Cardiac muscle cell (in vitro differentiated cells and primary cell): ENCODE data around the gene CCSER2. TPM values are rescaled to one million over a fixed set of nuclear protein-coding genes. Genes with fewer than 3 reads are reported as not detected.
"Not testable (repeated sequence)": the region's sequence is repeated elsewhere in the genome, so short reads cannot be mapped to it uniquely, and the experiment has no call there.

Experiments used
- DNase-seq, 2 donors: peaks; one replicate each; pipeline versions ENCODE4 v3.0.0 to v3.0.0-alpha.2; 2010 to 2017; ENCODE audit warnings: low read depth in 1 of 2, low spot score in 1 of 2
- H3K27ac ChIP-seq: fragments of 200-600 bp; sonication (generic); 2 replicates; pipeline ENCODE4 v1.5.1; 2016
- H3K27me3 ChIP-seq: fragments of 200-600 bp; sonication (generic); 2 replicates; pipeline ENCODE4 v1.6.0; 2016; ENCODE audit warnings: control low read depth
- H3K36me3 ChIP-seq: fragments of 200-600 bp; sonication (generic); 2 replicates; pipeline ENCODE4 v1.5.1; 2016; ENCODE audit warnings: control low read depth
- H3K4me1 ChIP-seq: fragments of 200-600 bp; sonication (generic); 2 replicates; pipeline ENCODE4 v1.8.1; 2017; ENCODE audit warnings: low read depth, mild to moderate bottlenecking, mixed run types
- H3K4me3 ChIP-seq: fragments of 200-600 bp; sonication (generic); 2 replicates; pipeline ENCODE4 v1.5.1; 2016; ENCODE audit warnings: mild to moderate bottlenecking
- H3K9me3 ChIP-seq: fragments of 200-600 bp; sonication (generic); 2 replicates; pipeline ENCODE4 v1.5.1; 2017; ENCODE audit warnings: low read depth, mild to moderate bottlenecking, control low read depth
- polyA plus RNA-seq: library from polyadenylated mRNA; unstranded; fragments of >200 nt; fragmentation: Nextera tagmentation; extraction: Ambion mirVana; gene quantifications from 2 replicates; pipeline ENCODE4 v1.2.1, GENCODE V29; 2016
- total RNA-seq: library from RNA; depleted of rRNA; stranded (reverse); fragments of >200 nt; gene quantifications from 2 replicates; pipeline ENCODE4 v1.2.3, GENCODE V29; 2016
- TF ChIP-seq, protein P1 (sequence below): IDR thresholded peaks from 2 replicates; pipeline ENCODE4 v1.5.1; 2012; ENCODE audit warnings: low read depth, mild to moderate bottlenecking, low read length

The CCSER2 gene, protein sequence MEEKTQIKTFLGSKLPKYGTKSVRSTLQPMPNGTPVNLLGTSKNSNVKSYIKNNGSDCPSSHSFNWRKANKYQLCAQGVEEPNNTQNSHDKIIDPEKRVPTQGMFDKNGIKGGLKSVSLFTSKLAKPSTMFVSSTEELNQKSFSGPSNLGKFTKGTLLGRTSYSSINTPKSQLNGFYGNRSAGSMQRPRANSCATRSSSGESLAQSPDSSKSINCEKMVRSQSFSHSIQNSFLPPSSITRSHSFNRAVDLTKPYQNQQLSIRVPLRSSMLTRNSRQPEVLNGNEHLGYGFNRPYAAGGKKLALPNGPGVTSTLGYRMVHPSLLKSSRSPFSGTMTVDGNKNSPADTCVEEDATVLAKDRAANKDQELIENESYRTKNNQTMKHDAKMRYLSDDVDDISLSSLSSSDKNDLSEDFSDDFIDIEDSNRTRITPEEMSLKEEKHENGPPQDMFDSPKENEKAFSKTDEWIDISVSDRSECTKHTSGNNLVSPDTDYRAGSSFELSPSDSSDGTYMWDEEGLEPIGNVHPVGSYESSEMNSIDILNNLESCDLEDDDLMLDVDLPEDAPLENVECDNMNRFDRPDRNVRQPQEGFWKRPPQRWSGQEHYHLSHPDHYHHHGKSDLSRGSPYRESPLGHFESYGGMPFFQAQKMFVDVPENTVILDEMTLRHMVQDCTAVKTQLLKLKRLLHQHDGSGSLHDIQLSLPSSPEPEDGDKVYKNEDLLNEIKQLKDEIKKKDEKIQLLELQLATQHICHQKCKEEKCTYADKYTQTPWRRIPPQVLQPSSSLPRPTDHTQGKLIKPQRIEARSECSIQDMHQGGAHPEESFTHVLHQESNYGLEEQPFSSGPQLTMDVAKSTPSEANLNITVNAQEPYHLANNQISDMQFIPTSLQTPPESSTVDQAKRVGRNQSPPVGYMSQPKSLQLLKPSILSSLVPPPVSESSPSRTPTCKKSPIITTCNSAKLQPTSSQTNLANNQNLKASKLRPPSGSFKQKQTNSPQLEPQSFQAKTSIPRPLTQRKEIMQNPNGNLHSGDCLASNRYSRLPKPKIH
- total RNA-seq (17.7 and 22.5 TPM in 2 replicates), polyA plus RNA-seq (32.9 and 34.7 TPM in 2 replicates)

GRCh38 chr10:84328418-84329195, at the start of gene CCSER2:
CCSER2 (plus strand) TSS chr10:84328589; CDS start chr10:84371053, 42,464 bp downstream.
- H3K27me3 ChIP-seq, result no peaks in the 10 kb centered on the region
- peak within 1 kb of the TSS; percentile 80 for H3K4me3 ChIP-seq
- H3K27ac ChIP-seq, result peak within 1 kb of the TSS; percentile 94
- no peaks in the 10 kb centered on the region for H3K9me3 ChIP-seq
- TF ChIP-seq, protein P1, sequence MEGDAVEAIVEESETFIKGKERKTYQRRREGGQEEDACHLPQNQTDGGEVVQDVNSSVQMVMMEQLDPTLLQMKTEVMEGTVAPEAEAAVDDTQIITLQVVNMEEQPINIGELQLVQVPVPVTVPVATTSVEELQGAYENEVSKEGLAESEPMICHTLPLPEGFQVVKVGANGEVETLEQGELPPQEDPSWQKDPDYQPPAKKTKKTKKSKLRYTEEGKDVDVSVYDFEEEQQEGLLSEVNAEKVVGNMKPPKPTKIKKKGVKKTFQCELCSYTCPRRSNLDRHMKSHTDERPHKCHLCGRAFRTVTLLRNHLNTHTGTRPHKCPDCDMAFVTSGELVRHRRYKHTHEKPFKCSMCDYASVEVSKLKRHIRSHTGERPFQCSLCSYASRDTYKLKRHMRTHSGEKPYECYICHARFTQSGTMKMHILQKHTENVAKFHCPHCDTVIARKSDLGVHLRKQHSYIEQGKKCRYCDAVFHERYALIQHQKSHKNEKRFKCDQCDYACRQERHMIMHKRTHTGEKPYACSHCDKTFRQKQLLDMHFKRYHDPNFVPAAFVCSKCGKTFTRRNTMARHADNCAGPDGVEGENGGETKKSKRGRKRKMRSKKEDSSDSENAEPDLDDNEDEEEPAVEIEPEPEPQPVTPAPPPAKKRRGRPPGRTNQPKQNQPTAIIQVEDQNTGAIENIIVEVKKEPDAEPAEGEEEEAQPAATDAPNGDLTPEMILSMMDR, result no peak
- peak; percentile 97 to 98 for DNase-seq
- peaks cover 9% of the 10 kb centered on the region for H3K4me1 ChIP-seq
- H3K36me3 ChIP-seq, result no peaks in the 10 kb centered on the region

DNA sequence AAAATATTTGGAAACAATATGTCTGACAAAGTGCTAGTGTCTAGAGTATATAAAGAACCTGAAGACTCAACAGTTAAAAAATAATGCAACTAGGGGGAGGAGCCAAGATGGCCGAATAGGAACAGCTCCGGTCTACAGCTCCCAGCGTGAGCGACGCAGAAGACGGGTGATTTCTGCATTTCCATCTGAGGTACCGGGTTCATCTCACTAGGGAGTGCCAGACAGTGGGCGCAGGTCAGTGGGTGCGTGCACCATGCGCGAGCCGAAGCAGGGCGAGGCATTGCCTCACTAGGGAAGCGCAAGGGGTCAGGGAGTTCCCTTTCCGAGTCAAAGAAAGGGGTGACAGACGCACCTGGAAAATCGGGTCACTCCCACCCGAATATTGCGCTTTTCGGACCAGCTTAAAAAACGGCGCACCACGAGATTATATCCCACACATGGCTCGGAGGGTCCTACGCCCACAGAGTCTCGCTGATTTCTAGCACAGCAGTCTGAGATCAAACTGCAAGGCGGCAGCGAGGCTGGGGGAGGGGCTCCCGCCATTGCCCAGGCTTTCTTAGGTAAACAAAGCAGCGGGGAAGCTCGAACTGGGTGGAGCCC, 48.4 kb upstream of the CCSER2 start:
- DNase-seq, H3K36me3 ChIP-seq, H3K27ac ChIP-seq, H3K9me3 ChIP-seq, H3K27me3 ChIP-seq, H3K4me1 ChIP-seq: not testable (repeated sequence)
- peak overlapping the region; percentile 13 for H3K4me3 ChIP-seq

GRCh38 chr10:84286695-84287094, 41.7 kb upstream of the CCSER2 start:
- TF ChIP-seq, protein P1, result no peak
- Histone ChIP-seq H3K4me1 (no peaks in the 10 kb centered on the region), H3K36me3 (no peaks in the 10 kb centered on the region), H3K4me3 (no peak overlapping the region), H3K9me3 (no peaks in the 10 kb centered on the region), H3K27me3 (no peaks in the 10 kb centered on the region), H3K27ac (no peak overlapping the region)
- no peak for DNase-seq

DNA sequence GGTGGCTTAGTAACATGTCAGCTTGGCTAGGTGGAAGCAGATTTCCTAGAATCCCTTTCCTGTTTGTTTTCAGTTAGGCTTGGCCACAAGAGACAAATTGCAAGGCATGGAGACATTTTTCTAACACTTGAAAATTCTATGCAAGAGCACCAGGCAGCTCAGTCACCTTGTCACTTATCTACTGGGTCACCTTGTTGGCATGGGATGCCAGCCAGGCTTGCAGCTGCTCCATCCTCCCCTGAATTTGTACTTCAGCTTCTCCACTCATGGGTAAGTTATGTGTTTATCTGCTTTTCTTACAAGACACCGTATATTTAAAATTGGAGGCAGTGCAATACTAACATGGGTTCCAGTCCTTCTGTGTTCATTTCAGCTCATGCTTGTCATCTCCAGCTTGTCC, 40.2 kb upstream of the CCSER2 start:
- H3K9me3 ChIP-seq, result no peaks in the 10 kb centered on the region
- H3K27me3 ChIP-seq, result no peaks in the 10 kb centered on the region
- no peak overlapping the region for H3K27ac ChIP-seq
- TF ChIP-seq, protein P1, result no peak
- no peaks in the 10 kb centered on the region for H3K4me1 ChIP-seq
- no peak overlapping the region for H3K4me3 ChIP-seq
- no peak for DNase-seq
- no peaks in the 10 kb centered on the region for H3K36me3 ChIP-seq

- H3K4me3 ChIP-seq, result no peak overlapping the region
- no peaks in the 10 kb centered on the region for H3K9me3 ChIP-seq
- no peak overlapping the region for H3K27ac ChIP-seq
- no peaks in the 10 kb centered on the region for H3K27me3 ChIP-seq
- H3K36me3 ChIP-seq, result no peaks in the 10 kb centered on the region
- no peaks in the 10 kb centered on the region for H3K4me1 ChIP-seq
- TF ChIP-seq, protein P1, result no peak
- DNase-seq, result no peak
Measured at GRCh38 chr10:84289521-84290200, 38.7 kb upstream of the CCSER2 start.
